Activated T-cell treated with anti-CD3 and anti-CD28 coated beads, Interleukin-2, amount 50 U/mL, for 4 hours (primary cell): ENCODE results near the gene CCDC90B. TPM values are rescaled to one million over a fixed set of nuclear protein-coding genes. Genes with fewer than 3 reads are reported as not detected.

Experiments used
- ATAC-seq, 2 donors: fragments of 200-7000 bp; cut with Tn5 transposase; one replicate each; pipeline ENCODE4 v1.10.0; 2021
- DNase-seq: peaks from one replicate; pipeline ENCODE4 v3.0.0-alpha.2; 2020
- H3K27me3 Mint-ChIP-seq: one replicate; pipeline ENCODE4 v1.8.0; 2021; ENCODE audit warnings: low read depth, mixed read lengths
- H3K36me3 Mint-ChIP-seq: one replicate; pipeline ENCODE4 v1.8.0; 2022; ENCODE audit warnings: mixed read lengths; ENCODE audit not compliant: insufficient read depth
- H3K4me1 Mint-ChIP-seq: one replicate; pipeline ENCODE4 v1.8.0; 2021; ENCODE audit warnings: low read depth, mixed read lengths
- H3K4me3 Mint-ChIP-seq: one replicate; pipeline ENCODE4 v1.8.0; 2021; ENCODE audit warnings: mild to moderate bottlenecking, moderate library complexity, mixed read lengths
- H3K9me3 Mint-ChIP-seq: one replicate; pipeline ENCODE4 v1.8.0; 2021; ENCODE audit warnings: mixed read lengths
- total RNA-seq, 3 donors: library from RNA; stranded (reverse); gene quantifications; one replicate each; pipeline ENCODE4 v1.2.1, GENCODE V29; 2021

Gene CCDC90B
- total RNA-seq, 3 donors from 2014 or later, result 22.8 to 30.1 (median 23.6) TPM

GRCh38 chr11:83238111-83238510 lies 48.1 kb downstream of the CCDC90B start:
- Mint-ChIP-seq H3K4me3 (no peak overlapping the region), H3K36me3 (peaks cover 4% of the 10 kb centered on the region), H3K27me3 (no peaks in the 10 kb centered on the region), H3K9me3 (no peaks in the 10 kb centered on the region), H3K4me1 (no peaks in the 10 kb centered on the region)
- DNase-seq (no peak), ATAC-seq (no peak)

- no peak for ATAC-seq
- no peak for DNase-seq
- Mint-ChIP-seq H3K9me3 (no peaks in the 10 kb centered on the region), H3K4me3 (no peak overlapping the region), H3K4me1 (no peaks in the 10 kb centered on the region), H3K36me3 (peaks cover 5% of the 10 kb centered on the region), H3K27me3 (no peaks in the 10 kb centered on the region)
Measured at GRCh38 chr11:83235825-83236224, 50.3 kb downstream of the CCDC90B start.

DNA sequence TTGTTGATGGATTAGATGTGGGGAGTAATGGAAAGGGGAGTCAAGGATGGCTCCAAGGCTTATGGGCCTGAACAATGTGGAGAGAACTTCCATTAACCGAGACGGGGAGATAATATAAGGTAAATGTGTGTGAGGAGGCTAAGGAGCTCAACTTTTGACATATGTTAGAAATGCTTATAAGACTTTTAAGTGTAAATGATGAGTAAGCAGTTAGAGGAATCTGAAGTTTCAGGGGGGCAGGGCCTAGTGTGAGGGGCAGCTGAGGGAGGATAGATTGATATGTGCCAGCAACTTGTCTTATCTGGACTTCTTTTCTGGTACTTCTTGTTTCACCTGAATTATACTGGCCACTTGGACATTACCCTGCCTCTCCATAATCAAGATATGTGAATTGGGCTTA lies 62.7 kb downstream of the CCDC90B start:
- Mint-ChIP-seq H3K4me1 (no peaks in the 10 kb centered on the region), H3K27me3 (no peaks in the 10 kb centered on the region), H3K36me3 (peaks cover under 1% of the 10 kb centered on the region)

DNA sequence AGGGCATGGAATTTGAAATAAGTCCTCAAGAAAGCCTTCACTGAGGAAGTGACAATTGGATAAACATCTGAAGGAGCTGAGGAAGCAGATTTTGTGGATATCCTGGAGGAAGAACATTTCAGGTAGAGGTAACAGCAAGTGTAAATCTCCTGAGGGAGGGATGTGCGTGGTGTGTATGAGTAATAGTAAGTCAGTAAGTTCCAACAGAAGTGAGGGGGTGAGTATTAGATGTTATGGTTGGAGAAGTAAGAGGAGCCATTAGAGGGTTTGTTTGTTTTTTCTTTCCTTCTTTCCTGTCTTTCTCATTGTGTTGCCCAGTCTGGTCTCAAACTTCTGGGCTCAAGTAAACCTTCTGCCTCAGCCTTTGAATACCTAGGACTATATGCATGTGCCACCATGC lies 63.7 kb downstream of the CCDC90B start:
- Mint-ChIP-seq H3K4me3 (no peak overlapping the region), H3K27me3 (no peaks in the 10 kb centered on the region), H3K9me3 (no peaks in the 10 kb centered on the region), H3K4me1 (no peaks in the 10 kb centered on the region), H3K36me3 (no peaks in the 10 kb centered on the region)
- no peak for DNase-seq
- ATAC-seq, result no peak

More for the DNA sequence above, 62.7 kb downstream of the CCDC90B start:
- DNase-seq, result no peak
- ATAC-seq, result no peak
- H3K4me3 Mint-ChIP-seq, result no peak overlapping the region
- H3K9me3 Mint-ChIP-seq, result no peaks in the 10 kb centered on the region

DNA sequence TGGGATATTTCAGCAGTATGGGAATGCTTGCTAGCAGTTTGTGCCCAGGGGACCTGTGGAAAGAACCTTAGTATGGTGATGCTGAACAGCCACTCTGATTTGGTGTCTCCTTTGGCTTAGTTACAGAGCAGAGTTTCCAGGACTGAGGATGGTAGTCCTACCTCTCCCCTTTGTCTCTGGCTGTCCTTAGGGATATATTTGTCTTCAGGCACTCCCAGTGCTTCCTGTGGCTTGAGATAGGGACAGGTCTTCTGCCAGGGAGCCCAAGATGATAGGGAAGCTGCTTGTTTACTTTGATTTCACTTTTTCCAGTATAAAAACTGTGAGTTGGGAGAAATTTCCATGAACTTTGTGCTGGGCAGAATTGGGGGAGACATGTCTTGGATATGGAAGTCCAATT lies 64.5 kb downstream of the CCDC90B start:
- Mint-ChIP-seq H3K27me3 (no peaks in the 10 kb centered on the region), H3K4me3 (no peak overlapping the region), H3K36me3 (no peaks in the 10 kb centered on the region), H3K9me3 (no peaks in the 10 kb centered on the region), H3K4me1 (no peaks in the 10 kb centered on the region)
- no peak for ATAC-seq
- no peak for DNase-seq

GRCh38 chr11:83220260-83220659 lies 65.9 kb downstream of the CCDC90B start:
- Mint-ChIP-seq H3K9me3 (no peaks in the 10 kb centered on the region), H3K4me1 (no peaks in the 10 kb centered on the region), H3K27me3 (no peaks in the 10 kb centered on the region), H3K4me3 (no peak overlapping the region), H3K36me3 (peaks cover 1% of the 10 kb centered on the region)
- no peak for DNase-seq
- ATAC-seq, result no peak

DNA sequence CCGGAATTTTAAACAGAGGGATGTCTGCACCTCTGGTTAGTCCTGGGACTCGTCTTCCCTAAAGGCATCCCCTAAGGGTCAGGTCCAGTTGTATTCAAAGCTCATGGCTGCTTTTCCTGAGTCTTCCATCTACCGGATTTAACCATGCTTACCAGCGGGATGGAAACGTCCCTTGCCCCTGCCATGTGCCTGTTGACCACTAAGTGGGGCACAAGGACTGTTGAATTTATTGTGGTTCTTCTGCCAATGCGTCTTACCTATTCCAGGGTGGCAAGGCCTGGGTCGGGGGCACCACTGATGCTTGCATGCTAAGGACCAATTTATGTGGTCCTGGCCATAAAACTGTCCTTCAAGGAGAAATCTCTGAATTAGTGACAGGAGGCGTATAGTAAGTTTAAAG lies 67.1 kb downstream of the CCDC90B start:
- H3K4me1 Mint-ChIP-seq, result no peaks in the 10 kb centered on the region
- no peaks in the 10 kb centered on the region for H3K9me3 Mint-ChIP-seq
- no peak for DNase-seq
- no peak for ATAC-seq
- H3K27me3 Mint-ChIP-seq, result no peaks in the 10 kb centered on the region
- H3K36me3 Mint-ChIP-seq, result peaks cover 4% of the 10 kb centered on the region
- H3K4me3 Mint-ChIP-seq, result no peak overlapping the region

Other genes with a start within 250 kb of the CCDC90B start
- 10 to 100 TPM; 10.5 to 12.4 (median 11.3) TPM for gene RAB30, start 214.5 kb downstream of the CCDC90B start, total RNA-seq
- gene PCF11, start 129.2 kb downstream of the CCDC90B start, total RNA-seq, result 10 to 100 TPM; 55.6 to 68.5 (median 64.8) TPM
- 1 to 10 TPM; 5.3 to 8.4 (median 8.0) TPM for gene ANKRD42, start 92.7 kb downstream of the CCDC90B start, total RNA-seq